GM19324 (cell line): ENCODE results near the gene ARSJ.
"Not testable (repeated sequence)": the region's sequence is repeated elsewhere in the genome, so short reads cannot be mapped to it uniquely, and the experiment has no call there.

ENCODE experiments used
- ATAC-seq: cut with Tn5 transposase; IDR thresholded peaks from one replicate; pipeline ENCODE4 v1.9.1; 2021; ENCODE audit warnings: mild to moderate bottlenecking, moderate library complexity; ENCODE audit not compliant: unreplicated experiment, low FRiP score

ARSJ gene

DNA sequence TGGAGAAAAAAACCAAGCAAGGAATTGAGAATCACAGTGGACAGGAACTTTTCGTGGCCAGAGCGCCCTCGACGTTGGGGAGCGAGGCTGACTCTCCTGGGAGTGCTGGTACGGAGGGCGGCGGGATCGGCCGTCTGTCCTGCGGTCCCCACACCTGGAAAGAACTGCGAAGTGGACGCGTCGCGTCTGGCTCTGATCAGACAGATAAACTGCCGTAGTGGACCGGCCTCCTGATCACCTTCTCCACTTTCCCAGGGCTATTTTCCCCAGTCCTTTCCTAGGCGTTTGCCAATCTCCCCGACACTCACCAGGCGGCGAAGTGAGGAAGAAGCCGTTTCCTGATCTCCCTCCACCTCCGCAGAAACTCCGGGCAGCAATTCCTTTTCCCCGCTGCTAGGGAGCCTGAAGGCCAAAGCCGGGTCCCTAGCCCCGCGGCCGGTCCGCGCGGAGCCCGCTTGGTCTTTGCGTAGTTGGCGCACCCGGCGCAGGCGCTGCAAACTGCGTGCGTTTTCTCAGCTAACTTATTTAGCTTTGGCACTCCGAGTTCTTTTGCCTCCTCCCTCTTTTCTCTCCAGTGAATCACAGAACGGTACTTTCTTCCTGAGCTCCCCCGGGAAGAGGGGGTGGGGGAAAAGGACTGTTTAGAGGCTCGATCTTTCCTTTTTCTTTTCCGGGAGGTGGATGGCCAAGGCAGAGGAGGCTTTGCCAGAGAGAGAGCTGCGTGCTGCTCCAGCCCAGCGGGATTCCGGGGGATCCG lies at the start of gene ARSJ:
ARSJ (minus strand) TSS at position 500 of the 757 bp plus-strand sequence. CDS start 813 bp downstream, outside the sequence.
- ATAC-seq, result no peak

DNA sequence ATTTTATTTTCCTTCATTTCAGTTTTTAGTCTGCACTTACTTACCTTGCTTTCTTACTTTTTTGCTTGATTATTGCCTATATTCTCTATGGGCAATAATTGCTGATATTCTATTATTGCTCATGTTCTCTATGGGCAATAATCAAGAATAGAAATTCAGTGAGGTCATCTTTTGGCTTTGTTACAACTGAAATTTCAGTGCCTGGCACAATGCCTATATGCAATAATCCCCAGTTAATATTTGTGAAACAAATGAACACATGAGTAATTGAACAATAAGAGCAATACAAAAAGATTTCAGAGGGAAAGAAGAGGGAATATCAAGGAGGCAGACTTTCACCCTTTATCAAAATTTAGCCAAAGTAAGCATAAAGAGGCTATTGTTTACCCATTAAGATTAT lies 48.6 kb upstream of the ARSJ start:
- ATAC-seq, result no peak

DNA sequence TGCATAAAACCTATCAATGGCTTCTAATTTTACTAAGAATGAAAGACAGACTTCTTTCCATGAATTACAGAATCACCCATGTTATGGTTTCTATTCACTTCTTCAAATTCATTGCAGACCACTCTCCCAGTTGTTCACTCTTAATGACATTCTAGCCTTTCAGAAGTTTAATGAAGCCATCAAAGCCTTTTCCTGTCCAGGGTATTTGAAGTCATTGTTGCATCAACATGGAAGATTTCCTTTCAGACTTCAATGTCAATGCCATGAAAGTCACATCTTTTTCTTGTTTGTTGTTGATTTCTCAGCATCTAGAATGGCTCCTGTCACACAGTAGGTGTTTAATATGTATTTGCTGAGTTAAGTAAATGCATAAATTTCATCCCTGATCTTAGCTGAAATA lies 48.1 kb upstream of the ARSJ start:
- no peak for ATAC-seq

DNA sequence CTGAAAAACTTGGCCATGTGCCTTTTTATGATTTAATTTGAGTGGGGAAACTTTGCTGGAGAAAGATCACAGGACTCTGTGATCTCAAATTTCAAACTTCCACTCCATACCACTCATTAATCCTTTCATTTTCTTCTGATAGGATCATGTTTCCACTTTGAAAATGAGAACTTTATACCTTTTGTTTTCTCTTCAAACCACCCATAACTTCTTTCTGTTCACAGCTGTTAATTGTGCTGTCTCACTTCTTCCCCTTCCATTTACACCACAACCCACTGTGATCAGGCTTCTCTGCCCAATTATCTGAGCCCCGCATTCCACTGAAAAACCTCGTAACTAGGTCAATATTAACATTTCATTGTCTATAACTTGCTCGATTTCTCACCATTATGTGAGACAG lies 47.0 kb upstream of the ARSJ start:
- ATAC-seq, result no peak

DNA sequence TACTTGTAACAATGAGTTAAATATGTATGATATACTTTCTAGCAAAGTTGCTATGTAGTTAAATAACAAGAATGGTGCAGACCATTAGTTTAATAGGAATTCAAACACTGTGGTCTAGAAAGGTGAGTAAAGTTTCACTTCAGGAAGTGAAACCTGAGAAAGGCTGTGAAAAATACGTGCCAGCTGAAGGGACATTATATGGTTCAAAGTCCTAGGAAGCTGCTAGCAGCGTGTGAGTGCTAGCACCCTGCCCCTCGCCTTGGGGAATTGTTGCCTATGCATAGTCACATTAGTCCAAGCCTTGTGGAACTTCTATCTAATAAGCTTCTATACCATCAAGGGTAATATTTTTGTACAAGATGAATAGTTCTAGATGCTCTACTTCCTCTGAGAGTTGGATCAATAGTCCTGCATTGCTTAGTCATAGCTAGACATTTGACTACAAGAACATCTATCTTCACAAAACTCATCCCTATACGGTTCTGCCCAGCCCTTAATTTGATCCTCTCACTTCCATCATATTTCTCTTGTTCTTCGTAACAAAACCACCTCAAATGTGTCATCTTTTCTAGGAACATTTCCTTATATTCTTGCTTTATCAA lies 45.8 kb upstream of the ARSJ start:
- ATAC-seq, result peak; percentile 92

DNA sequence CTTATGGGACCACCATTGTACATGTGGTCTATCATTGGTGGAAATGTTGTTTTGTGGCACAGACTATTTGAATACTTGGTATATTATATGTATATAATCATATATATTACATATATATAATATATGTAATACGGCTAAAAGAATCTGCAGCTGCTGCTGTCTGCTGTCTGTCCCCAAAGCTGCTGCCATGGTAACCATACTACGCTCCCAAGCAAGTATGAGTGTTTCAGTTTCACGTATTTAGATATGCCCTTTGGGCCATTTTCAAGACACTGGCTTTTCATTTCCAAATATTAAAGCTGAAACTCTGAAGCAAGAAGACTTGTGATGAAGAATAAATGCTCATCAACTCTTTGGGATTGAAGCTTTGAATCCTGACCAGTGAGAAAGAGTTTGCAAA lies 42.0 kb upstream of the ARSJ start:
- no peak for ATAC-seq

DNA sequence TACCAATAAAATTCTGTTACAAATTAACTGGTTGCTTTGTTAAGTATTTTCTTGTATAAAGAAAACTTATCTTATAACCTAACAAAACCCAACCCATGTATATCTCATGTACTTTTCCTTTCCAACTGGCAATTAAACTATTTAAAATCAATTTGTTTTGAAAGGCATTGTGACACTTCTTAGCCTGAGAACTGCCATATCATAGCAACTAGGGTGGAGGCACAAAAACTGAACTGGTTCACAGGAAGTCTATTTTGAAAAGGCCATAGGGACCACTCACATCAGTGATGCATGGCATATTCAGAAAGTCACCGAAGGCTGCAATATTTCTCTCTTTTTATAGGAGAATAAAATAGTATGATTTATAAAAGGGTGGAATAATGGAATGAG lies 40.5 kb upstream of the ARSJ start:
- no peak for ATAC-seq

DNA sequence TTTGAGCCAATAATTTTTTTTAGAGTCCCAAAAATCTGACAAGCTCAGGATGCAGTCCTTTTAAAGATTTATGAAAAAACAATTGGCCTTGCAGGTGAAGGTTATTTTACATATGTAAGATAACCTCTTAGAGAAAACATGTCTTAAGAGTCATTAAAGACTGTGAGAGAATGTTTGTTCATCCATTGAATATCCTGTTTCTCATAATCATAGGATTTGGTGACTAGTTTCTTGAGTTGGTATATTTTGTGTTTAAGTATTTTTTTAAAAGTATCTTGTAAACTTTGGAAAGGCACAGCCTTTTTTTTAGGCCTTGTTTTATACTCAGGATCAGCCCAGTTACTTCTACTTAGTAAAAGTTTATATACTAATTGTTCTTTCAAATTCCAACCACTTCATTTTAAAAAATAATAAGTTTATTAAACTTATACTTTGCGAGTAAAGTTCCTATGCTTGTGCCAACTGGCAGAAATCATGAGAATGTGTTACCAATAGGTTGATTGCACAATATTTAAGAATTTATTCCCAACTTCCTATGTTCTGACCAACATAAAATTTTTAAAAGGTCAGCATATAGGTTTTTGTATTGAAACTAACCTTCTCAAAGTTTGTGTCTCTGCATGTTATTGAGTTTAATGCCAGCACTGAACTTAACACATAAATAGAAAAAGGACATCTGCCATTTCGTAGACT lies 40.0 kb upstream of the ARSJ start:
- ATAC-seq, result no peak

DNA sequence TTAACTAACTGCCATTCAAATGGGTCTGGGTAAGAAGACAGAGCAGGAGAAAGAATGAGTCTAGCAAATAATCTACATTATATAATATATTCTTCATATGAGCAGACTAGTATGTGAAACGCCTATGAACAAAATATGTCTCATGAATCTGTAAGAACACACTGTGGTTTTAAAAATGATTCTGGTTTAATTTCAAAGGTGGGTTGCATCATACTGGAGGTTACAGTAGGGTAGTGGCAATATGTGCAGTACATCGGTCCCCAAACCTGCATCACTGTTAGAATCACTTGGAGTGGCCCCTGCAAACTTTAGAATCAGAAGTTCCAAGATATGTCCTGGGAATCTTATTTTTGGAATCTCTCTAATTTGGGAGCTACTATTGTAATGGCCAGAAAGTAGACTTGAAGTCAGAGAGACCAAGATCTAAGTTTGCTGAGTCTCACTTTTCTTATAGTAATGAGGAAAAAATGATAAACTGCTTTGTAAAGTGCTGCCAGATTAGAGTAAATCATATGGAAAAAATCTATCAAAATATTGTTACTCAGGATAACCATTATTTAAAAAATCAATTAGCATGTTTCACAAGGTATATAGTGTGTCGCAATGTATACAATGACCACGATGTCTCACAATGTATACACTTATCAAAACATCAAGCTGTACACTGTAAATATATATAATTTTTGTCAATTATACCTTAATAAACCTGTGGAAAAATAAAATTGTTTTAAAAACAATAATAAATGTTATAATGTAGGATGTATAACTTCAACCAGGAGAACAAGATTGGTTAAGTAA lies 37.9 kb upstream of the ARSJ start:
- ATAC-seq, result no peak

DNA sequence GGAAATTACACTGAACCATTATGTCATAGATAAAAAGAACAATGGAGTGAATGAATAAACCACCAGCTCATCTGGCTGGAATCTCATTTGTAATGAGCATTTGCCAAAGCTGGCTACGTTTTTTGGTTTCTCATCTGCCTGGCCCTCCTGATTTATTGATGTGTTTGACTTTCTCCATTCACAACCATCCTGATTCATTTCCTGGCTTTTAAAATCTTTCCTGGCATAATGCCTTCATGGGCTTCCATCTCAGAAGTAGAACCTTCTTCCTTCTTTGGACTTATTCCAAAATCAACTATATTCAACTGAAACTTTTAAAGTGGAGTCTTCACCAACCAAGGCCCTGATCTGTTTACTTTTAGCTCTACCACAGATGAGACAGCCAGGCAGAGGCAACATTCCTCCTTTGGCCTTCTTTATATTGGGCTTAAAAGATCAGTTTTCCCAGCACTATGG lies 36.0 kb upstream of the ARSJ start:
- no peak for ATAC-seq

DNA sequence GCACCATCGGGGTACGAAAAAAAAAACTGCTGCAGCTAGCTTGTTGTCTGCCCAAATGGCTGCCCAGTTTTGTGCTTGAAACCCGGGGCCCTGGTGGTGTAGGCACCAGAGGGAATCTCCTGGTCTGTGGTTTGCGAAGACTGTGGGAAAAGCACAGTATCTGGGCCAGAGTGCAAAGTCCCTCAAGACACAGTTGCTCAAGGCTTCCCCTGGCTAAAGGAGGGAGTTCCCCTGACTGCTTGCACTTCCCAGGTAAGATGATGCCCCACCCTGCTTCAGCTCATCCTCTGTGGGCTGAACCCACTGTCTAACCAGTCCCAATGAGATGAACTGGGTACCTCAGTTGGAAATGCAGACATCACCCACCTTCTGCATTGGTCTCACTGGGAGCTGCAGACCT lies 33.8 kb upstream of the ARSJ start:
- ATAC-seq, result not testable (repeated sequence)

DNA sequence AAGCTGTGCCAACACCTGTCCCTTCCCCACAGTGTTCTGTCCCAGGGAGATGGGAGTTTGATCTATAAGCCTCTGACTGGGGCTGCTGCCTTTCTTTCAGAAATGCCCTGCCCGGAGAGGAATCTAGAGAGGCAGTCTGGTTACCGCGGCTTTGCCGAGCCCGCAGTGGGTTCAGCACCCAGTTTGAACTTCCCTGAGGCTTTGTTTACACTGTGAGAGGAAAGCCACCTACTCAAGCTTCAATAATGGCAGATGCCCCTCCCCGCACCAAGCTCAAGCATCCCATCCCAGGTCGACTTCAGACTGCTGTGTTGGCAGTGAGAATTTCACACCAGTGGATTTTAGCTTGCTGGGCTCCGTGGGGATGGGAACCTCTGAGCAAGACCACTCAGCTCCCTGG lies 33.3 kb upstream of the ARSJ start:
- ATAC-seq, result no peak

DNA sequence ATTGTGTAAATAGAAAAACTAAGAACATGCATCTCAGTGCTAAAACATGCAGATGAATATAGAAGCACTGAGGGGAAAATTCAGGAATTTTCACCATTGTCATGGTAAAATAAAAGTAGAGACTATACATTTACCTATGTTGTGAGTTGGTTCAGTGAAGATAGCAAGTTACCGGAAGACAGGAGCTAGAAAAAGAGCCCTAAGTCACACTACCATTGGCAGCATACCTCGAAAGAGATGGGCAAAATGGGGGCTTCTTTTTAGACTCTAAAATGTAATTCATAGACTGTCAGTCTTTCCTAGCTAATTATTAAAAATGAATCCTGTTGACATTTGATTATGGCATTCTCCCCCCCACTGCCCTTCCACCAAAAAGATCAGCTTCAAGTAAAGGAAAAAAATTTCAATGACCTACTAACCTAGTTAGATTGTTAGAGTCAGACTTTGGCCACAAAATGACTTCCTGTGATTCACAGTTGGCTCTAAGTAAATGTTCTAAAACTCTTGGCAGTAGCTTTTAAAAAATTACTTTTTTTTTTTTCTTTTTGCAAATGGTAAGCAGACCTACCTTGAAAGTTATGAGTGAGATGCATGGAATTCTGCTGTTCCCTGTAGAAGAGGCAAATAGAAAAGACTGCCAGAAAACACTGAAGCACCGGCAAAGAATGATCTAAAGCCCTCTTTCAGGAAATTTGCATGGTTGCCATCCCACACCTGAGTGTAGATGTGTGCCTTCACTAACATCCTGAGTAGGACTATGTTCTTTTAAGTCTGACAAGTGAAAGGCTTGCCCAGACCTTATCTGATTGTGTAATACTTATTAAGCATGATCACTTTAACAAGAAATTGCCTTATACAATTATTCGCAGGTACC lies 26.4 kb upstream of the ARSJ start:
- no peak for ATAC-seq

DNA sequence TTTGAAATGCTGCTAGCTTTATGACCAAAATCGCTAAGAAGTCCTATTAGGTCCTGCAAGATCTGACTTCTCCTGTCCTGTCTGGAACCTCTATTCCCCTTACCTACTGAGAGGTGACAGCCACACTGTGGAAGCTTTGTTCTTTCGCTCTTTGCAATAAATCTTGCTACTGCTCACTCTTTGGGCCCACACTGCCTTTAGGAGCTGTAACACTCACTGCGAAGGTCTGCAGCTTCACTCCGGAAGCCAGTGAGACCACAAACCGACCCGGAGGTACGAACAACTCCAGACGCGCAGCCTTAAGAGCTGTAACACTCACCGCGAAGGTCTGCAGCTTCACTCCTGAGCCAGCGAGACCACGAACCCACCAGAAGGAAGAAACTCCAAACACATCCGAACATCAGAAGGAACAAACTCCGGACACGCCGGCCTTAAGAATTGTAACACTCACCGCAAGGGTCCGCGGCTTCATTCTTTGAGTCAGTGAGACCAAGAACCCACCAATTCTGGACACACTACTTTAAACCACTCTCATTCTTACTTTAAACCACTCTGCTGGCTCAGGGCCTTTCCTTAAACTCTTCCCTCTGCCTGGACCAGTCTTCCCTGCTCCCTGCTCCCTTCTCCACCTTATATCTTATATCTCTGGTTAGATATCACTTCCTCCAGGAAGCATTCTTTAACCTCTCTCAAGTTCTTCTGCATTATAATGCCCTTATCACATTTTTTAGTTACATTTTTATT lies 25.2 kb upstream of the ARSJ start:
- not testable (repeated sequence) for ATAC-seq

DNA sequence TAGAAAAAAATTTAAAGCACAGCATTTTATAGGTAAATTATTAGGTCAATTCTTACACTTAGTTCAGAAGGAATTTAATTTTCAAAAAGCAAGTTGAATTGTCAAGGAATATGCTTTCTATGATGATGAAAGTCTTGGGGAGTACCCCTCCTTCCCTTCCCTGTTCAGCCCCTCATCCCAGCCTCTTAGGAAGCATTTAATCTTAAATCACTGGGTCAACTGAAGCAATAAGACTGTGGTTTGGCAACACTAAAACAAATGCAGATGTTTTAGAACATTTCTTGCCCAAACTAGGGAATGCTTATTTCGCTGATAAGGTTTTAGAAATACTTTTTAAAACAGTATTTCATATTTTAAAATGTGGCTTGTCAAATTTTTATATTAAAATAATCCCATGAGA lies 19.1 kb upstream of the ARSJ start:
- no peak for ATAC-seq

DNA sequence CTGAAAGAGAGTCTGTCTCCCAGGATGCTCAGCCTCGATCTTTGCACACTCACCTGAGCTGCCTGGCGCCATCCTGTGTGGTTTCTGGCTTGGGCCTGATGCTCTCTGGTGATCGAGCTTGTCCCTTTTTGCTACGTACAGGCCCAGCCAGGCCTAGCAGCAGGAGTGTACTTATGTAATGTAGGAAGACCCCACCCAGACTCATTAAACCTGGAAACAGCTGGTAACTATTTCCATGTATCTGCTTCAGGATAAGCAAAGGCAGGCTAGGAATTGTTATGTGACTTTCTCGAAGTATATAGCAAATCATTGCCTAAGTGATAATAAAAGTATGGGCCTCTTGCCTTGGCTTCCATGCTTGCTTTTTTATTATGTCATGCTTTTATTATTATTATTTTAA lies 18.6 kb upstream of the ARSJ start:
- ATAC-seq, result no peak

DNA sequence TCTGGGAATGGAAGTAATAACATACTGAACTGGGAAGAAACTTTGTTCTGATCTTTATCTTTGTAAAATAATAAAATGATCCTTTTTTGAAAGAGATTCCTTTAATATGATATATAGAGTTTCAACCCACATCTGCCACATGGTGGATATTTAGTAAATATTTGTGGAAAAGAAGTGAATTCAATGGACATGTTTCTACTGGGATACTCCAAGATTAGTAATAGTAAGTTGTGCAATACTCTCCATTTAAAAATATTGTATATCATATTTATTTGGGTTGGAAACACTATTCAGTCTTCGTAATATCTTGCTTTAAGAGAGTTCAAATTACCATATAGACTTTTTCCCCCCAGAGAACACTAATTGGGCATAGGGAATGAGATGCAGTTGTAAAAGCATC lies 17.8 kb upstream of the ARSJ start:
- ATAC-seq, result no peak

DNA sequence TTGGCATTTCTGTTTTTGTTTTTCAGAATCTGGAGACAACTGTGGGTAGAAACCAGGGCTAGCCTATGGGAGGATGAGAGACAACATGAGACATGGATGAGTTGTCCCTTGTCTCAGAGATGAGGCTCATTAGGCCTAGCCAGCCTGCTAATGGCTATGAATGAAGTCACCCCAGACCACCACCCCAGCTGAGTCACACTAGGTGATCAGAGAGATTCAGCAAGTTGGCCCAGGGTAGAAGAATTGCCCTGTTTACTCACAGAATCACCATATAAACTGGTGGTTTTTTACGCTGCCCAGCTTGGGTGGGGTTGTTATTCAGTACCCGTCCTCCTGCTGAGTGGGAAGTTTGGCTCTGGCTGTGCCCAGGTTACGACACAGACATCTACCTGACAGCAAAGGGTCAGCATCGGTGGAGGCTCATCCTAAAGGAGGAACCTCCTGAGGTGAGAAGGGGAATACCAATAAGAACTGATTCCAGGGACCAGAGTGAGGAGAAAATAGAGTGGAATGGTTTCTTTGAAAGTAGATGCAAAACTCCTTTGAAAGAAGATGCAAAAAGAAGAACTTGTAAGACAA lies 17.2 kb upstream of the ARSJ start:
- no peak for ATAC-seq

DNA sequence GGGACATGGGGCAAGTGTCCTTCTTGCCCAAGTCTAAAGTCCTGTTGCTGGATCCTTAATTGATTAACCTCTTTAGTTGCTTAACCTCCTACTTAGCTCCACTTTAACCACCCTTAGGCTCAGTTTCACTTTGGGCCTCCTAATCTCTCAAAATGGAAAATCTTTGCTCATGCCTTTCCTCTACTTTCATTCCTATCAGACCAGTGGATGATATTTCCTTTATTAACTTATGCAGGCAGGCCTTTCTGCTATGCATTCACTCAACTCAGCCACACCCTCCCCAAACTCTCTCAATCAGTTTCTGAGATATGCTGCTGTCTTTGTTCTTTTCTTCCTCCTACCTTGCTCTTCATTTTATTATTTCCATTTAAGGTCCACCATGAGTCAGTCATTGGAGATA lies 14.4 kb upstream of the ARSJ start:
- ATAC-seq, result no peak
